NCI-H2196 (cell line): ENCODE measurements around the gene E4F1.

Experiments
- DNase-seq: peaks from one replicate; lab custom pipeline; 2025; ENCODE audit not compliant: unreplicated experiment; lab: John Stamatoyannopoulos, UW

E4F1 gene

DNA sequence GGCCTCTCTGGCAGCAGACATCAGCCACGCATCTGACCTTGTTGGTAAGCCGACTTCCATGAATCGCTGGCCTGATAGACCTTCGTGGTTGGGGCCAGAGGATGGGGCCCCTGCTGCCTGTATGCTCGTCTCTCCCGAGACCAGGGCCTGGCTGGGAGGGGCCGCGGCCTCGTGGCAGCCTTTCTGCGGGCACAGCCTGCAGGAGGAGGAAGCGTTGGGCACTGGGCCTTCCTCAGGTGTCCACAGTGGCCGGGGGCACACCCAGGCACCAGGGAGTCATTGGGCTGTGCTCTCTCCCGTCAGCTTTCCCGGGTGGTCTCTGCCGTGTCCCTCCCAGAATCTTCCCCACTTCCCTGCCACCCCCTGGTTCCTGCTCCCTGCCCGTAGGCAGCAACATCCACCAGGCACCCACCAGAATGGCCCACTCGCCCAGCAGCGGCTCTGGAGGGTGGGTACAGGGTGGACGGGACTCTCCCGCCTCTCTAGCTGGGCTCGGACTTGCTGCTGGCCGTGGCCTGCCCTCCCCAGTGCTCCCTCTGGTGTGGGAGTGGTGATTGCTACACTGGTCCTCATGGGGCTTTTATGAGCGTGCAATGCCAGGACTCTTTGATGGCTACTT lies 6.3 kb downstream of the E4F1 start:
- no peak for DNase-seq

DNA sequence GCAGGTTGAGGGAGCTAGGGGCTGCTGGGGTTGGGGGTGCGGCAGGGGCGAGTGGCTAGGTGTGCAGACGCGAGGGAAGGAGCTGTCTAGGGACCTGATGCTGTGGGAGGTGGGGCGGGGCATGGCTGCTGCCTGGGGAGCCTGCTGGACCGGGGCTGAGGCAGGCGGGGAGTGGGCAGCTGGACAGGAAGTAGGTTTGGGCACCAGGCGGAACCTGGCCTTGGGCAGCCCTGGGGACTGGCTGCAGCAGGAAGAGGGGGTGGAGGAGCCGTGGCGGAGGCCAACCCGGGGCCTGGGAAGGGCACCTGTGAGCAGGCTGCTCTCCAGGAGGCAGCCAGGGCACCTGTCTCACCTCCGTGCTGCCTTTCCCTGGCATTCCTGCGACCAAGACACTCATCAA lies 7.0 kb downstream of the E4F1 start:
- peak; percentile 58 for DNase-seq

DNA sequence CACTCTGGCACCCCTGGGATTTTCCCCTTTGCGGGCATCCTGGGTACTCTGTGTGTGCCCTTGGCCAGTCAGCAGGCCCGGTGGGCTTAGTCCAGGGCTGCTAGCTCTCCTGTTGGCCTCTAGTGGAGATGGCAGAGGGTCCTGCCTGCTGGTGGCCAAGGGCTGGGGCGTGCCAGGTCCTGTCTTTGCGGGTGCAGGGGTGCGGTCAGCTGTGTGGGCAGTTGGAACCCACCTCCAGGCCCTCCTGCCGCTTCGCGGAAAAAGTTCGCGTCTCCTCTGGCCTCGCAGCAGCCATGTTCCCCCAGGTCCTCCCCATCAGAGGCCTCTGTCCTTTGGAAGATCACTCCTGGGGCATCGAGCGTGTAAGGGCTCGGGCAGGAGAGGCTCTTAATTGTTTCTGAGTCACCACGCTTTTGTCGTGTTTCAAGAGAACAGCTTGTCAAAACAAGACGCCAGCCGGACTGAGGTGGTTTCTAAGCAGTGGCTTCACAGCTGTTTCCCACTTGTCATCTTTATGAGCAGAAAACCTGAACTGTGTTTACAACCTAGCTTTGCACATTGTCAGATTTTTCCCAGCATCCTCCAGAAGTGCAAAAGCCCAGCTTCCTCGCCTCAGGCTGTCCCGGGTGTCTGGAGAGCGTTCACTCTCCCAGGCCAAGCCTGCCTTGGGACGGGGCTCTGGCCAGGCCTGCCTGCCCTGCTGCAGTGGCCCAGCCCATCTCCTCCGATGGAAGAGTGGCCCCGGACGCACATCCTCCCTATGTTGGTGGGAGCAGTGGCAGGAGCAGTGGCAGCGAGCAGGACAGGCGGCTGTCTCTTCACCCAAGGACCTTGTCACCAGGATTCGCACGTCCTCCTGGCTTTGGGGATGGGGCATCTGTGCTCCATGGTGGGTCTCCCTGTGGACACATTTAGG lies 7.9 kb downstream of the E4F1 start:
- peak; percentile 32 for DNase-seq

DNA sequence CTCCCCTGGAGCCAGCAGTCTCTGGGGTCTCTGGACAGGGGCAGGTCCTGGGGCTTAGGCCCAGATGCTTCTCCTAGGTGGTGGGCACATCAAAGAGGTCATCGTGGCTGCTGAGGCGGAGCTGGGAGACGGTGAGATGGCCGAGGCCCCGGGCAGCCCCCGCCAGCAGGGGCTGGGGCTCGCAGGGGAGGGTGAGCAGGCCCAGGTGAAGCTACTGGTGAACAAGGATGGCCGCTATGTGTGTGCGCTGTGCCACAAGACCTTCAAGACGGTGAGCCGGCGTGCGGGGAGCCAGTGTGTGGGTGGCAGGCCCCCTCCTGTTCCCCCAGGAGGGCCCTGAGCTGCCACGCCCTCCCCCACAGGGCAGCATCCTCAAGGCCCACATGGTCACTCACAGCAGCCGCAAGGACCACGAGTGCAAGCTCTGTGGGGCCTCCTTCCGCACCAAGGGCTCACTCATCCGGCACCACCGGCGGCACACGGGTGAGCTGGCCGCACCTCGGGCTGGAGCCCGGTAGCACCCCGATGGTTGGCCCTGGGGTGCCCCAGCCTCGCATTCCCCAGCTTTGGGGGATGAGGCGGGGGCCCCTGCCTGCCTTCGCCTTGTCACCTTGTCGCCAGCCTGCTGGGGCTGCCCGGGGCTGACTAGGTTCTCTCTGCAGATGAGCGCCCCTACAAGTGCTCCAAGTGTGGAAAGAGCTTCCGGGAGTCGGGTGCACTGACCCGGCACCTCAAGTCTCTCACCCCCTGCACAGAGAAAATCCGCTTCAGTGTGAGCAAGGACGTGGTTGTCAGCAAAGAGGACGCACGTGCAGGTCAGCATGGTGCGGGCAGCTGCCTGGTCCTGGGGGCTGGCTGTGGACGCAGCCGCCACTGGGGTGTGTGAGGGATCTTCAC lies 9.0 kb downstream of the E4F1 start:
- DNase-seq = no peak

GRCh38 chr16:2233046-2233775 lies 9.8 kb downstream of the E4F1 start:
- DNase-seq = no peak

DNA sequence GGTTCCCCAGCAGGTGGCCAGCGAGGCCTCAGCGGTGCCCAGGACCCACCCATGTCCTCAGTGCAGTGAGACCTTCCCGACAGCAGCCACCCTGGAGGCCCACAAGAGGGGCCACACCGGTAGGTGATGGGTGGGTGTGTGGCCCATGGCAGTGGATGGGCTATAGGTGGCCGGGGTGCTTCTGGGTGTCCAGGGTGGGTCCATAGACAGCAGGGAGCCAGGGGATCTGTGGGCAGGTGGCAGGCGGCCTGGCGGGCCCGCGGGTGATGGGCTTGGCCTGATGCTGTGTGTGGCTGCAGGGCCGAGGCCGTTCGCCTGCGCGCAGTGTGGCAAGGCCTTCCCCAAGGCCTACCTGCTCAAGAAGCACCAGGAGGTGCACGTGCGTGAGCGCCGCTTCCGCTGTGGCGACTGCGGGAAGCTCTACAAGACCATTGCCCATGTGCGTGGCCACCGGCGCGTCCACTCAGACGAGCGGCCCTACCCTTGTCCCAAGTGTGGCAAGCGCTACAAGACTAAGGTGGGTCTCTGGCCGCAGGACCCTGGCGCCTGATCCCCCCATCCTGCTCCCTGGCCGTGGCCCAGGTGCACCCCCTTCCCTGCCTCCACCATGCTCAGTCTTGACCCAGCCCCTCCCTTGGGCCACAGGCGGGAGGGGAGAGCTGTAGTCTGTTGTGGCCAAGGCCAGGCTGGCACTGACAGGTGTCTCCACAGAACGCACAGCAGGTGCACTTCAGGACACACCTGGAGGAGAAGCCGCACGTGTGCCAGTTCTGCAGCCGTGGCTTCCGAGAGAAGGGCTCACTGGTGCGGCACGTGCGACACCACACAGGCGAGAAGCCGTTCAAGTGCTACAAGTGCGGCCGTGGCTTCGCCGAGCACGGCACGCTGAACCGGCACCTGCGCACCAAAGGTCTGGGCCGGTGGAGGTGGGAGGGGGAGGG lies 10.8 kb downstream of the E4F1 start:
- DNase-seq = peak; percentile 91

DNA sequence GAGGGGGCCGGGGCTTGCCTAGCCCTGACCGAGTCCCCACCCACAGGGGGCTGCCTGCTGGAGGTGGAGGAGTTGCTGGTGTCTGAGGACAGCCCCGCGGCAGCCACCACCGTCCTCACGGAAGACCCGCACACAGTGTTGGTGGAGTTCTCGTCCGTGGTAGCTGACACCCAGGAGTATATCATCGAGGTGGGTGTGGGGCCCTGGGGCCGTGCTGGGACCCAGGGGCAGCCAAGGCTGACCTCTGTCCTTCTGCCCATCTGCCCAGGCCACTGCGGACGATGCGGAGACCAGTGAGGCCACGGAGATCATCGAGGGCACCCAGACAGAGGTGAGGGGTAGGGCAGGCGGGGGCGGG lies 11.4 kb downstream of the E4F1 start:
- no peak for DNase-seq

DNA sequence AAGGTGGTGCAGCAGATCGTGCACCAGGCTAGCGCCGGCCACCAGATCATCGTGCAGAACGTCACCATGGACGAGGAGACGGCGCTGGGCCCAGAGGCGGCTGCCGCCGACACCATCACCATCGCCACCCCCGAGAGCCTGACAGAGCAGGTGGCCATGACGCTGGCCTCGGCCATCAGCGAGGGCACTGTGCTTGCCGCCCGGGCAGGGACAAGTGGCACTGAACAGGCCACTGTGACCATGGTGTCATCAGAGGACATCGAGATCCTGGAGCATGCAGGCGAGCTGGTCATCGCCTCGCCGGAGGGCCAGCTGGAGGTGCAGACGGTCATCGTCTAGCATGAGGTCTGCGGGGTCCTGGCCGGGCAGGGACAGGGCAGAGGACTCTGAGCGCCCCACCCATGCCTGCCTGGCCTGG lies 11.9 kb downstream of the E4F1 start:
- DNase-seq = no peak

- DNase-seq = peak; percentile 85
Observed at GRCh38 chr16:2235695-2236336, 12.4 kb downstream of the E4F1 start.

GRCh38 chr16:2236337-2237101 lies 13.1 kb downstream of the E4F1 start, which contains the start of gene DNASE1L2:
DNASE1L2 (plus strand) TSS chr16:2236444; CDS start chr16:2236817, 373 bp downstream.
- DNase-seq = no peak

- no peak for DNase-seq
Observed at GRCh38 chr16:2237102-2237482, 13.7 kb downstream of the E4F1 start.

GRCh38 chr16:2237493-2238149 lies 14.2 kb downstream of the E4F1 start:
- no peak for DNase-seq

DNA sequence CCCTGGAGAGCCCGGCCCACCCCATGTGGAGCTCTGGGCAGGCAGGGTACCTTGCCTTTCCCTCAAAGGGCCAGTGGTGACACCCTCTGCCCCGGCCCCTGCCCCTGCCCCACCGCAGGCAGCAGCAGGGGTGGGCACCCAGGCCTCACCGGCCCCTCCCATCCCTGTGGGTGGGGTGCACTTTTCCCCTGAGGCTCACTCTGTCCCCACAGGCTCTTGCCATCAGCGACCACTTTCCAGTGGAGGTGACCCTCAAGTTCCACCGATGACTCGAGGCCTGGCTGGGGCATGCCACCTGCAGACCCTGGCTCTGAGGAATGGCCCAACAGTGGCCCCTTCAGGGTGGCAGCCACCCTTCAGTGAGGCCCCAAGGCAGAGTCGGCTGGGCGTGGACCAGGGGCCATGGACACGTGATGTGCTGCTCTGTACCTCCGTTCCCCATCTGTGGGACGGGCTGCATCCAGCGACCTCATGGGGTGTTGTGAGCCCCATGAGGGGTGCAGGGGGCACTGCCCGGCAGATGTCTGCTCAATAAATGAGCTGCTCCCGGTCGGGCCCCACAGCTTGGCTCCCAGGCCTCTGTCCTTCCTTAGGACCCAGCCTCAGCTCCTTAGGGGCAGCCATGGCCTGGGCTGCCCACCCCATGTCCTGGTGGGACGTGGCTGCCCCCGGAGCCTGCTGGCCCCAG lies 14.9 kb downstream of the E4F1 start:
- no peak for DNase-seq

- DNase-seq = no peak
Observed at GRCh38 chr16:2238838-2239675, 15.7 kb downstream of the E4F1 start.

DNA sequence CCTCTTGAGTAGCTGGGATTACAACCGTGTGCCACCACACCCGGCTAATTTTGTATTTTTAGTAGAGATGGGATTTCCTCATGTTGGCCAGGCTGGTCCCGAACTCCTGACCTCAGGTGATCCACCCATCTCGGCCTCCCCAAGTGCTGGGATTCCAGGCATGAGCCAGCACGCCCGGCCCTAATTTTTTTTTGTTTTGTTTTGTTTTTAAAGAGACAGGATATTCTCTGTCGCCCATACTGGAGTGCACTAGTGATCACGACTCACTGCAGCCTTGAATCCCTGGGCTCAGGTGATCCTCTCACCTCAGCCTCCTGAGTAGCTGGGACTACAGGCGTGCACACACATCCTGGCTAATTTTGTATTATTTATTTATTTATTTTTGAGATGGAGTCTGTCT lies 16.9 kb downstream of the E4F1 start:
- DNase-seq = peak; percentile 12

DNA sequence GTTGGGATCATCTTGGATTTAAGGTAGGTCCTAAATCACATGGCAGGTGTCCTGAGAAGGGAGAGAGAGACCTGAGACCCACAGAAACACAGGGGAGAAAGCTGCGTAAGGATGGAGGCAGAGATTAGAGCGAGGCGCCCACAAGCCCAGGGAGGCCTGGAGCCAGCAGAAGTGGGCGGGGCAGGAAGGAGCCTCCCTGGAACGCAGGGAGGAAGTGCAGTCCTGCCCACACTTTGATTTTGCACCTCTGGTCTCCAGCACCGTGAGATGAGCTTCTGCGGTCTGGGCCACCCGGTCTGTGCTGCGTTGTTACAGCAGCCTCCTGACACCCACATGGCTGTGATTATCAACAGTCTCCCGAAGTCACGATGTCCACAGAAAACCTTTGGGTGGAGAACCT lies 19.2 kb downstream of the E4F1 start:
- no peak for DNase-seq
